Endothelial cell of umbilical vein (primary cell): ENCODE data around the gene OR1F1. TPM values are rescaled to one million over a fixed set of nuclear protein-coding genes. Genes with fewer than 3 reads are reported as not detected.

Source experiments
- BruUV-seq: library from RNA; stranded (reverse); fragments of 400-500 nt; replicated peaks from 2 replicates; lab custom pipeline; 2021; lab: Mats Ljungman, UMichigan
- CTCF ChIA-PET: fragments of 300-600, 350-600 bp; sonication (Branson Sonifier 250); formaldehyde crosslinking; loops from one replicate; lab custom pipeline; 2021; ENCODE audit warnings: antibody characterized with exemption, inconsistent platforms; lab: Charles Lee
- POLR2A ChIA-PET: fragments of 300-600, 350-600 bp; sonication (Branson Sonifier 250); formaldehyde crosslinking; loops from one replicate; lab custom pipeline; 2021; ENCODE audit warnings: antibody characterized with exemption, inconsistent platforms; lab: Charles Lee
- DNase-seq: peaks from one replicate; pipeline ENCODE4 v3.0.0-alpha.2; 2011; ENCODE audit warnings: low read depth, low spot score
- FAIRE-seq: peaks from 2 replicates; lab custom pipeline; 2011; peaks lifted over from hg19 to GRCh38; lab: Jason Lieb, UNC
- H2AFZ ChIP-seq: 2 replicates; pipeline ENCODE4 v1.6.0; 2012; ENCODE audit warnings: low read depth, low read length, control low read depth, inconsistent platforms
- H3K27ac ChIP-seq: 2 replicates; pipeline ENCODE4 v1.5.1; 2011; ENCODE audit warnings: low read depth, mild to moderate bottlenecking, control low read depth, low read length, moderate library complexity; ENCODE audit not compliant: insufficient read depth
- H3K27me3 ChIP-seq, 2 experiments: 2 replicates each; pipeline versions ENCODE4 v1.6.0 to v1.6.1; 2011; ENCODE audit warnings: low read length in 2 of 2, mixed read lengths in 1 of 2; ENCODE audit not compliant: control insufficient read depth in 2 of 2, insufficient read depth in 2 of 2
- H3K36me3 ChIP-seq, 2 experiments: 2 replicates in 1 of 2; 3 replicates in 1 of 2; pipeline ENCODE4 v1.5.1; 2011; ENCODE audit warnings: low read length in 2 of 2, mild to moderate bottlenecking in 1 of 2, moderate library complexity in 1 of 2; ENCODE audit not compliant: control insufficient read depth in 2 of 2, insufficient read depth in 2 of 2; ENCODE audit errors: extremely low read depth in 1 of 2
- H3K4me1 ChIP-seq: 3 replicates; pipeline ENCODE4 v1.5.1; 2011; ENCODE audit warnings: mild to moderate bottlenecking, low read length; ENCODE audit not compliant: control insufficient read depth, insufficient read depth; ENCODE audit errors: extremely low read depth
- H3K4me2 ChIP-seq: 2 replicates; pipeline ENCODE4 v1.6.1; 2011; ENCODE audit warnings: low read length, control low read depth, mixed read lengths; ENCODE audit not compliant: insufficient read depth
- H3K4me3 ChIP-seq, 3 experiments: fragments of 200-600 bp in 1 of 3; sonication (generic), shearing (Covaris generic) in 1 of 3; replicated peaks in 1 of 3; 2 replicates each; pipeline ENCODE4 v1.5.1; 2011 to 2016; ENCODE audit warnings: control low read depth in 3 of 3, low read length in 3 of 3, mild to moderate bottlenecking in 2 of 3, inconsistent platforms in 1 of 3, low read depth in 1 of 3, moderate library complexity in 1 of 3; ENCODE audit not compliant: insufficient read depth in 1 of 3
- H3K79me2 ChIP-seq: 2 replicates; pipeline ENCODE4 v1.6.0; 2012; ENCODE audit warnings: low read length, inconsistent platforms; ENCODE audit not compliant: control insufficient read depth, insufficient read depth
- H3K9ac ChIP-seq: replicated peaks from 2 replicates; pipeline ENCODE3; 2011; ENCODE audit warnings: low read length, control low read depth; ENCODE audit not compliant: insufficient read depth; ENCODE audit errors: extremely low read depth
- H3K9me1 ChIP-seq: replicated peaks from 3 replicates; pipeline ENCODE4 v1.6.0; 2011; ENCODE audit warnings: mild to moderate bottlenecking, low read length; ENCODE audit not compliant: control insufficient read depth, insufficient read depth; ENCODE audit errors: extremely low read depth
- H3K9me3 ChIP-seq: replicated peaks from 2 replicates; pipeline ENCODE4 v1.5.1; 2012; ENCODE audit warnings: low read length, inconsistent platforms; ENCODE audit not compliant: control insufficient read depth, insufficient read depth
- H4K20me1 ChIP-seq: replicated peaks from 2 replicates; pipeline ENCODE3; 2011; ENCODE audit warnings: mild to moderate bottlenecking, low read length; ENCODE audit not compliant: control insufficient read depth, insufficient read depth; ENCODE audit errors: extremely low read depth
- CTCF ChIP-seq, 2 donors: IDR thresholded peaks; 1 replicate in 1 of 2; 2 replicates in 1 of 2; pipeline ENCODE4 v1.5.1; 2011; ENCODE audit warnings: low read length in 2 of 2, mild to moderate bottlenecking in 2 of 2, moderate library complexity in 2 of 2, control low read depth in 1 of 2, inconsistent platforms in 1 of 2, low read depth in 1 of 2; ENCODE audit not compliant: insufficient read depth in 1 of 2; ENCODE audit errors: extremely low read depth in 1 of 2
- EZH2 ChIP-seq: IDR thresholded peaks from 2 replicates; pipeline ENCODE4 v1.6.1; 2012; ENCODE audit warnings: borderline replicate concordance, low read depth, mild to moderate bottlenecking, moderate library complexity, low read length, inconsistent platforms; ENCODE audit not compliant: severe bottlenecking
- FOS ChIP-seq: IDR thresholded peaks from 2 replicates; pipeline ENCODE4 v1.6.1; 2011; ENCODE audit warnings: mild to moderate bottlenecking, low read length, moderate library complexity, borderline replicate concordance; ENCODE audit not compliant: insufficient read depth
- GATA2 ChIP-seq: IDR thresholded peaks from 2 replicates; pipeline ENCODE4 v1.7.0; 2011; ENCODE audit warnings: low read depth, mild to moderate bottlenecking, moderate library complexity, mixed read lengths, low read length; ENCODE audit not compliant: insufficient read length, insufficient read depth
- JUN ChIP-seq: IDR thresholded peaks from 2 replicates; pipeline ENCODE4 v1.6.1; 2011; ENCODE audit warnings: borderline replicate concordance, low read depth; ENCODE audit not compliant: insufficient read length, insufficient read depth
- MYC ChIP-seq: IDR thresholded peaks from one replicate; pipeline ENCODE4 v1.6.1; 2011; ENCODE audit warnings: mild to moderate bottlenecking, low read depth, low read length
- POLR2A ChIP-seq: IDR thresholded peaks from 2 replicates; pipeline ENCODE4 v1.6.1; 2012; ENCODE audit warnings: low read depth, mild to moderate bottlenecking, control low read depth, low read length
- POLR2AphosphoS5 ChIP-seq: IDR thresholded peaks from 2 replicates; pipeline ENCODE4 v1.6.1; 2012; ENCODE audit warnings: low read depth, mild to moderate bottlenecking, control low read depth, low read length, moderate library complexity; ENCODE audit not compliant: insufficient read depth
- dilution Hi-C: fragments of 300-500 bp; cut with MboI; formaldehyde crosslinking; loops from one replicate; pipeline ENCODE4 v1.15.0; 2019; ENCODE audit warnings: low sequenced_read_pairs; ENCODE audit not compliant: extremely low pct_ligation_motif_present
- intact Hi-C: fragments of 100-400 bp; cut with micrococcal nuclease; formaldehyde crosslinking; loops from one replicate; pipeline ENCODE4 v1.10.0; 2022
- polyA plus RNA-seq, 4 experiments: library from polyadenylated mRNA; depleted of rRNA in 3 of 4; stranded (reverse) in 3 of 4; unstranded in 1 of 4; fragments of >200 nt; gene quantifications; 2 replicates each; pipeline versions ENCODE4 v1.2.1 to v1.2.3, GENCODE V29; 2011 to 2012; ENCODE audit warnings: missing spikeins in 1 of 4
- total RNA-seq: library from RNA; stranded (reverse); gene quantifications from 2 replicates; pipeline ENCODE4 v1.2.3, GENCODE V29; 2021
- TF ChIP-seq, protein P1 (sequence below): IDR thresholded peaks from 2 replicates; pipeline ENCODE4 v1.6.1; 2011; ENCODE audit not compliant: insufficient read depth, insufficient read length

The OR1F1 gene
- total and polyA plus RNA-seq, 2 donors (not counting 3 experiments of a cell fraction or from before 2014, with no cell fraction given) = 0.17 TPM; not detected in 1

GRCh38 chr16:3171855-3172593, 16.0 kb upstream of the OR1F1 start:
- Histone ChIP-seq H3K4me3 (no peak overlapping the region), H3K79me2 (no peaks in the 10 kb centered on the region), H4K20me1 (no peaks in the 10 kb centered on the region), H3K9me3 (no peaks in the 10 kb centered on the region), H3K9ac (no peak overlapping the region), H3K27me3 (peaks cover 29 to 37% of the 10 kb centered on the region in 2 experiments), H3K9me1 (no peaks in the 10 kb centered on the region), H3K27ac (no peak overlapping the region), H3K36me3 (no peaks in the 10 kb centered on the region), H2AFZ (no peak overlapping the region), H3K4me2 (no peak overlapping the region), H3K4me1 (peaks cover 22% of the 10 kb centered on the region)
- dilution Hi-C loops (no loop called here), intact Hi-C loops (no loop called here)
- ChIA-PET POLR2A (no interaction called here), CTCF (interaction anchor here (0.8 to 3.3 kb wide), 8 partner anchors 10 to 141 kb away, joined by 3 to 11 read pairs (median 3); no protein-coding TSS in a partner anchor)
- TSS peak; percentile 93 for BruUV-seq
- TF ChIP-seq JUN = no peak
- TF ChIP-seq, protein P1, sequence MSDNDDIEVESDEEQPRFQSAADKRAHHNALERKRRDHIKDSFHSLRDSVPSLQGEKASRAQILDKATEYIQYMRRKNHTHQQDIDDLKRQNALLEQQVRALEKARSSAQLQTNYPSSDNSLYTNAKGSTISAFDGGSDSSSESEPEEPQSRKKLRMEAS = no peak
- no peak for TF ChIP-seq CTCF (IDR thresholded peaks at IDR 0.05; ENCODE audit: extremely low read depth in 1 of 2, insufficient read depth in 1 of 2, low read depth in 1 of 2, low read length in 2 of 2)
- no peak for TF ChIP-seq EZH2
- TF ChIP-seq GATA2 = no peak
- no peak for TF ChIP-seq MYC
- TF ChIP-seq POLR2AphosphoS5 = no peak
- TF ChIP-seq FOS = no peak
- TF ChIP-seq POLR2A = no peak
- DNase-seq = no peak
- peak; percentile 86 for FAIRE-seq
